Subcutaneous abdominal adipose tissue (tissue), 5 donors: ENCODE measurements around the gene PCGF5.
A peak's percentile ranks its signal among the peaks of the same experiment; 100 is the strongest.
"Not testable (repeated sequence)": the region's sequence is repeated elsewhere in the genome, so short reads cannot be mapped to it uniquely, and the experiment has no call there.

ENCODE experiments used
- H3K27ac ChIP-seq: one replicate; pipeline ENCODE4 v1.7.0; 2013; ENCODE audit warnings: low read depth, mild to moderate bottlenecking, inconsistent platforms, low read length, moderate library complexity
- H3K27me3 ChIP-seq, 5 donors: one replicate each; pipeline ENCODE4 v1.7.0; 2013; ENCODE audit warnings: low read length in 5 of 5, inconsistent platforms in 1 of 5; ENCODE audit not compliant: control insufficient read depth in 5 of 5, insufficient read depth in 4 of 5
- H3K36me3 ChIP-seq, 5 donors: one replicate each; pipeline ENCODE4 v1.7.0; 2013; ENCODE audit warnings: low read length in 5 of 5; ENCODE audit not compliant: control insufficient read depth in 5 of 5, insufficient read depth in 5 of 5
- H3K4me1 ChIP-seq, 5 donors: one replicate each; pipeline ENCODE4 v1.7.0; 2013; ENCODE audit warnings: low read length in 5 of 5, mild to moderate bottlenecking in 3 of 5, moderate library complexity in 1 of 5; ENCODE audit not compliant: control insufficient read depth in 5 of 5, insufficient read depth in 5 of 5
- H3K4me3 ChIP-seq, 5 donors: one replicate each; pipeline ENCODE4 v1.7.0; 2013; ENCODE audit warnings: low read length in 5 of 5, low read depth in 1 of 5
- H3K9ac ChIP-seq, 5 donors: one replicate each; pipeline ENCODE4 v1.7.0; 2013; ENCODE audit warnings: low read length in 5 of 5, mild to moderate bottlenecking in 4 of 5, moderate library complexity in 3 of 5
- H3K9me3 ChIP-seq, 5 donors: one replicate each; pipeline ENCODE4 v1.7.0; 2013; ENCODE audit warnings: low read length in 5 of 5; ENCODE audit not compliant: control insufficient read depth in 5 of 5
- donor health status: healthy.
- donor health status: healthy.
- donor health status: healthy.
- donor health status: healthy.
- donor health status: healthy.

PCGF5 gene

DNA sequence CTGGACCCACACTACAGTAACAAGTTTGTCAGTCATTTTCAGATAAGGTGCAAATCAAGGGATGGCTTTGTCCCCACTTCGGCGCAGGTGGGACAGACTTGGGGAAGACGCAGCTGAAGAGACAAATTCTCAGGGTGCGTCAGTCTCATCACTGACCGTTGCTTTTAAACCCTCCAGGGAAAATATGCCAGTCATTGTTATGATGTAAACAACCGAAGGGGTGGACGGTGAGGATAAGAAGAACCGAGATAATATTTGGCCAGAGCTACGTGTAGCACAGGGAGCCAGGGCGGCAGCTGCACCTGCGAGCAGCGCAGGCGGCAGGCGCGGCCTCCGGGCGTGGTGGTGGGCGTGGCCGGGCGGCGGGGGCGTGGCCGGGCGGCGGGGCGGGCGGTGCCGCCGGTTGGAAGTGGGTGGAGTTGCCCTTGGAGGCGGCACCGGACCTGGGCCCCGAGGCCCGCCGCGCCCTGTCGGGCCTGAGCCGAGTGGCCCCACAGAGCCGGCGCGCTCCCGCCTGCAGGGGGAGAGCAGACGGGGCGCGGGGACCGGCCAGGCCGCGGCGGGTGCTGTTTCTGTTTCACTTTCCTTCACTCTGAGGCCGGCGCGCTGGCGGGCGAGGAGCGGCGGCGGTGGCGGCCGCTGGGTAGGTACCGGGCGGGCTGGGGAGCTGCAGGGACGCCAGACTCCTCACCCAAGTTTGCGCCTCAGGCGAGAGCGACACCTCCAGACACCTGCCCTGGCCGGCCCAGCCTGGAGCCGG, at the start of gene PCGF5:
Gene PCGF5 (plus strand): TSS at position 470 of the 760 bp plus-strand sequence. CDS start 2,209 bp downstream, outside the sequence.
- H3K9ac ChIP-seq, result peak within 1 kb of the TSS; percentile 77 to 96 (median 91)
- H3K4me3 ChIP-seq, result peak within 1 kb of the TSS; percentile 83 to 95 (median 86)
- no peaks in the 10 kb centered on the region for H3K9me3 ChIP-seq
- peaks cover 0 to 2% (median 0%) of the 10 kb centered on the region in 5 donors for H3K36me3 ChIP-seq
- H3K4me1 ChIP-seq, result peaks cover 0 to 34% (median 22%) of the 10 kb centered on the region in 5 donors
- no peaks in the 10 kb centered on the region for H3K27me3 ChIP-seq
- peak within 1 kb of the TSS; percentile 84 for H3K27ac ChIP-seq

DNA sequence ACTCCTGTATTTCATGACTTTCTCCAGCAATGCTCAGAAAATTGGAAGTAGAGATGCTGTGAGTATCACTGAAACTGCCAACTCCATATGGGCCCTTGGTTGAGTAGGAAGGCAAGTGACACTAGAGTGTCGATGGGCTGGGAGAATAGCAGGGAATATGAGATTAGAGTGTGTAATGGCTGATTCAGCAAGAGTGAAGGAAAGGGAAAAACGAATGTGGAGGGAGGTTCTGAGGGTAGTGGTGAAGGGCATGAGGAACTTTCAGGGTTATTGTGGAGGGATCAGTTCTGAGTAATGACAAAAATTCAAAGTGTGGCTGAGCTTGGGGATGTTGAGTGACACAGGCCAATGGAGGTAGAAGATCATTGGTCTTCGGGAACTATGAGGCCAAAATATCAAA, 49.0 kb upstream of the PCGF5 start:
- no peak overlapping the region for H3K9ac ChIP-seq
- no peaks in the 10 kb centered on the region for H3K27me3 ChIP-seq
- H3K36me3 ChIP-seq, result no peaks in the 10 kb centered on the region
- H3K4me3 ChIP-seq, result no peak overlapping the region
- H3K27ac ChIP-seq, result no peak overlapping the region
- peaks cover 0 to 3% (median 0%) of the 10 kb centered on the region in 5 donors for H3K9me3 ChIP-seq
- H3K4me1 ChIP-seq, result no peaks in the 10 kb centered on the region

- H3K9me3 ChIP-seq, result peaks cover 0 to 3% (median 0%) of the 10 kb centered on the region in 5 donors
- H3K36me3 ChIP-seq, result no peaks in the 10 kb centered on the region
- no peaks in the 10 kb centered on the region for H3K4me1 ChIP-seq
- no peak overlapping the region for H3K9ac ChIP-seq
- no peaks in the 10 kb centered on the region for H3K27me3 ChIP-seq
- H3K27ac ChIP-seq, result no peak overlapping the region
- no peak overlapping the region for H3K4me3 ChIP-seq
These were observed 48.1 kb upstream of the PCGF5 start for GRCh38 chr10:91172348-91172747.

- Histone ChIP-seq H3K4me3 (no peak overlapping the region), H3K9me3 (no peaks in the 10 kb centered on the region), H3K27me3 (no peaks in the 10 kb centered on the region), H3K9ac (no peak overlapping the region), H3K27ac (no peak overlapping the region), H3K36me3 (no peaks in the 10 kb centered on the region), H3K4me1 (peaks cover 0 to 8% (median 5%) of the 10 kb centered on the region in 5 donors)
These were observed 35.1 kb upstream of the PCGF5 start for GRCh38 chr10:91185239-91185875.

- H3K9me3 ChIP-seq, result no peaks in the 10 kb centered on the region
- peaks cover 2 to 24% (median 10%) of the 10 kb centered on the region in 5 donors for H3K4me1 ChIP-seq
These were observed 33.3 kb upstream of the PCGF5 start for GRCh38 chr10:91187156-91187555.

GRCh38 chr10:91188010-91188409, 32.5 kb upstream of the PCGF5 start:
- not testable (repeated sequence) for H3K9me3 ChIP-seq, H3K36me3 ChIP-seq, H3K27me3 ChIP-seq, H3K4me3 ChIP-seq, H3K27ac ChIP-seq, H3K9ac ChIP-seq
- H3K4me1 ChIP-seq, result peaks cover 2 to 26% (median 10%) of the 10 kb centered on the region in 5 donors

More at GRCh38 chr10:91187156-91187555, 33.3 kb upstream of the PCGF5 start:
- Histone ChIP-seq H3K27me3 (no peaks in the 10 kb centered on the region), H3K36me3 (no peaks in the 10 kb centered on the region), H3K9ac (no peak overlapping the region), H3K27ac (no peak overlapping the region), H3K4me3 (no peak overlapping the region)

DNA sequence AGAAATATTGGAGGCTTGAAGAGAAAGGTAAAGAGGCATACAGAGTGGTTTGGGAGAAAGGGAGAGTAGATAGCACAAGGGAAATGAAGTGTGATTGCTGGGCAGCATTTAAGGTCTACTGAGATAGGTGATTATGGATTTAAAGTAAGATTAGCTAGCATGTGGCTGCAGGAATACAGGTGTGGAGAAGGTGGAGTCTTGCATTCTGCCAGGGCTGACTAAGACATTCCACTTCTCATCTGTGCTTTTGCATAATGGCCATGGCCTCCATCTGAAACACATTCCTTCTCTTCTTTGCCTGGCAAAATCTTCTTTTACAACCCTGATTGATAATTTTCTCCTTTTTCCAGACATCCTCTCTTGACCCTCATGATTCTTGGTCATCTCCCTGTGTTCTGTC, 31.6 kb upstream of the PCGF5 start:
- H3K9me3 ChIP-seq, result no peaks in the 10 kb centered on the region
- peaks cover 2 to 26% (median 10%) of the 10 kb centered on the region in 5 donors for H3K4me1 ChIP-seq

DNA sequence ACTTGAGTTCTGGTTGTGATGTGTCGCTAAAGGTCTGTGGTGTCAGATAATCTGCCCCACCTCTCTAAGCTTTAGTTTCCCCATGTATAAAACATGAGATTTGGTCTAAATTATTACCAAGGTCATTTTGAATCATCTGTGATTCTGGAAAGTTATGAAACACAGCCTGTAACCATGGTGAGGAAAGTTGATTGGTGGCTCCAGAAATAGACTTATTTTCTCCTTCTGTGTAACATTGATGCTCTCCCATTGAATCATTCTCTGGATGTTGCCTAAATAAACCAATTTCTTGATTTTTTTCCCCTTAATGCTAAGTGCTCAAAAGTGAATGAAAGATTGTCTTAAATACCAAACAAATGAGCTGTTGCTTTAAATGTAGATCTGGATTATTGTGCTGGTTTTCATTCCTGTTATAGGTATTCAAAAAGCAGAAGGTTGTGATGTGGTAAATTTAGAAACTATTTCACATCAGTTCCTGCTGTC, 30.0 kb upstream of the PCGF5 start:
- Histone ChIP-seq H3K4me1 (peaks cover 4 to 21% (median 7%) of the 10 kb centered on the region in 5 donors), H3K9ac (no peak overlapping the region), H3K9me3 (no peaks in the 10 kb centered on the region), H3K27me3 (no peaks in the 10 kb centered on the region), H3K27ac (peak overlapping the region; percentile 56), H3K4me3 (no peak overlapping the region), H3K36me3 (no peaks in the 10 kb centered on the region)

More for the DNA sequence above, 31.6 kb upstream of the PCGF5 start:
- H3K27ac ChIP-seq, result no peak overlapping the region
- no peaks in the 10 kb centered on the region for H3K27me3 ChIP-seq
- no peak overlapping the region for H3K9ac ChIP-seq
- no peak overlapping the region for H3K4me3 ChIP-seq
- no peaks in the 10 kb centered on the region for H3K36me3 ChIP-seq

- Histone ChIP-seq H3K27me3 (no peaks in the 10 kb centered on the region), H3K4me1 (peaks cover 4 to 21% (median 5%) of the 10 kb centered on the region in 5 donors), H3K36me3 (no peaks in the 10 kb centered on the region), H3K9ac (no peak overlapping the region), H3K27ac (peak overlapping the region; percentile 56), H3K4me3 (no peak overlapping the region), H3K9me3 (no peaks in the 10 kb centered on the region)
These were observed 29.4 kb upstream of the PCGF5 start for GRCh38 chr10:91190876-91191583.

DNA sequence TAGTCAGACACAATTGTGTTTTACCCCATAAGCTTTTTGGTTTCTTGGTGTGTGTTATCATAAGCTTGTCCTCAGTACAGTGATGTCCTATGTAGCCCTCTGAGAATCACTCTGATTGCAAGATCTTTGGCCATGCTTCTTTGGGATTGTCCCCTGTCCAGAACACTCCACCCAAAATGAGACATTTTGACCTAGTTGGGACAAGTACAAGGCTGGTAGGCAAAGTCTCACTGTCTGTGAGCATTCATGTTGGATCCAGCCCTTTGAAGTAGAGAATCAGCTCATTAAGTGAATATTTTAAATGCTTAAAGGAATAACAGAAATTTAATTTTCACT, 28.9 kb upstream of the PCGF5 start:
- Histone ChIP-seq H3K36me3 (no peaks in the 10 kb centered on the region), H3K4me3 (no peak overlapping the region), H3K9me3 (no peaks in the 10 kb centered on the region), H3K27me3 (no peaks in the 10 kb centered on the region), H3K27ac (peak overlapping the region; percentile 56), H3K4me1 (peaks cover 4 to 21% (median 5%) of the 10 kb centered on the region in 5 donors), H3K9ac (no peak overlapping the region)
